ENCODE results near the gene UNC93A.
"Not testable (repeated sequence)": the region's sequence is repeated elsewhere in the genome, so short reads cannot be mapped to it uniquely, and the experiment has no call there.

Gene UNC93A

GRCh38 chr6:167356874-167357273 lies 65.8 kb downstream of the UNC93A start:
- H3K4me3 ChIP-seq (ENCODE audit: low read depth, low read length) = no peak overlapping the region
- no peak for TF ChIP-seq CTCF (IDR thresholded peaks at IDR 0.05; ENCODE audit: borderline replicate concordance, insufficient read depth, low read depth, low read length)

GRCh38 chr6:167358394-167358793 lies 67.3 kb downstream of the UNC93A start:
- not testable (repeated sequence) for H3K4me3 ChIP-seq (ENCODE audit: low read depth, low read length)

GRCh38 chr6:167361170-167361569 lies 70.1 kb downstream of the UNC93A start:
- not testable (repeated sequence) for H3K4me3 ChIP-seq (ENCODE audit: low read depth, low read length)
